Subcutaneous adipose tissue (tissue), 4 donors: ENCODE measurements around the gene P2RX6. TPM values are rescaled to one million over a fixed set of nuclear protein-coding genes. Genes with fewer than 3 reads are reported as not detected.

Experiments used
- total RNA-seq, 4 donors: library from RNA; depleted of rRNA; stranded (reverse); fragments of >200 nt; gene quantifications; one replicate each; pipeline ENCODE4 v1.1.0, GENCODE V29; 2016
- TF ChIP-seq, protein P1 (sequence below): fragments of 450-650 bp; IDR thresholded peaks from one replicate; pipeline ENCODE4 v1.5.1; 2016; ENCODE audit warnings: low read depth, mild to moderate bottlenecking, control low read depth, antibody characterized with exemption, moderate library complexity

The P2RX6 gene
- total RNA-seq, 4 donors from 2014 or later = 0.49 to 3.7 (median 1.2) TPM

DNA sequence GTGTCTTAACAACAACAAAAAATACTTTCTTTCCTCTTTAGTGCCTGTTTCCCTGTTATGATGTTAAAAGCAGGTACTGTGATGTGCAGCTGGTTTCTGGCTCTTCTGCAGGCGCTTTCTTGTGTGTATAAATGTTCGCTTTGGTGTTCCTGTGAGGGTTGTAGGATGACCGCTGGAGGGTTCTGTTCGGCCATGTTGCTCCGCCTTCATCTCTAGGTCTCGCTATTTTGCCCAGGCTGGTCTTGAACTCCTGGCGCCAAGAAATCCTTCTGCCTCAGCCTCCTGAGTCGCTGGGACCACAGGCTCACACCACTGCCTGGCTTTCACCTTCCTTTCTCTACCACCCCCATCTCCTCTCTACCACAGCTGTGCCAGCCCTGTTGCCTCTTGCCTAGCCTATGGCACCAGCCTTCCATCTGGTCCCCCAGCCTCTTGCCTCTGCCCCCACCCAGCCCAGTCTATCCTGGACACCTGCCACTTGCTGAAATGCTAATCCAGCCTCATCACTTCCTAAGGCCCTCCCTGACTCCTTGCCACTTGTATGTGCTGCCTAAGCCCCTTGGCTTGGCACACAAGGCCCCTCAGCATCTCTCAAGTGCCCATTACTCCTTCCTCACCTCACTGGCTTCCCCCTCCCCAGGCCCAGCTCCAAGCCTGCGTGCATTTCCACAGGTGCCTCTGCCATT lies 36.3 kb downstream of the P2RX6 start:
- TF ChIP-seq, protein P1, sequence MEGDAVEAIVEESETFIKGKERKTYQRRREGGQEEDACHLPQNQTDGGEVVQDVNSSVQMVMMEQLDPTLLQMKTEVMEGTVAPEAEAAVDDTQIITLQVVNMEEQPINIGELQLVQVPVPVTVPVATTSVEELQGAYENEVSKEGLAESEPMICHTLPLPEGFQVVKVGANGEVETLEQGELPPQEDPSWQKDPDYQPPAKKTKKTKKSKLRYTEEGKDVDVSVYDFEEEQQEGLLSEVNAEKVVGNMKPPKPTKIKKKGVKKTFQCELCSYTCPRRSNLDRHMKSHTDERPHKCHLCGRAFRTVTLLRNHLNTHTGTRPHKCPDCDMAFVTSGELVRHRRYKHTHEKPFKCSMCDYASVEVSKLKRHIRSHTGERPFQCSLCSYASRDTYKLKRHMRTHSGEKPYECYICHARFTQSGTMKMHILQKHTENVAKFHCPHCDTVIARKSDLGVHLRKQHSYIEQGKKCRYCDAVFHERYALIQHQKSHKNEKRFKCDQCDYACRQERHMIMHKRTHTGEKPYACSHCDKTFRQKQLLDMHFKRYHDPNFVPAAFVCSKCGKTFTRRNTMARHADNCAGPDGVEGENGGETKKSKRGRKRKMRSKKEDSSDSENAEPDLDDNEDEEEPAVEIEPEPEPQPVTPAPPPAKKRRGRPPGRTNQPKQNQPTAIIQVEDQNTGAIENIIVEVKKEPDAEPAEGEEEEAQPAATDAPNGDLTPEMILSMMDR = no peak

GRCh38 chr22:21051831-21052400 lies 37.0 kb downstream of the P2RX6 start:
- TF ChIP-seq, protein P1 = no peak

- TF ChIP-seq, protein P1 = no peak
Observed at GRCh38 chr22:21052715-21053459, 37.9 kb downstream of the P2RX6 start.

- TF ChIP-seq, protein P1 = no peak
Observed at GRCh38 chr22:21054046-21054713, 39.2 kb downstream of the P2RX6 start.

GRCh38 chr22:21054714-21055563 lies 40.0 kb downstream of the P2RX6 start:
- TF ChIP-seq, protein P1 = no peak

DNA sequence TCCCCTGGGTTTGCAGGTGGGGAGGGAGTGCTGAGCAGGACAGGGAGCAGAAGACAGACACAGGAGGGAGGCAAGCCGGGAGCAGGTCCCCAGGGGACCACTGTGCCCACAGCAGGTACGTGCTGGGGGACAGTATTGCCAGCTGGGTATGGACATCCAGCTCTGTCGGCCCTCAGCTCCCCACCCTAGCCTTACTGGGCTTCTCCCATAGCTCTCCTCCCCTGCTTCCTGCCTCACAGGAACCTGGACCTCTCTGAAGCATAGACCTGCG lies 40.5 kb downstream of the P2RX6 start:
- TF ChIP-seq, protein P1 = no peak
